HG03196 (cell line): Measurements from ENCODE around the gene CRY2.
A peak's percentile ranks its signal among the peaks of the same experiment; 100 is the strongest.
"Not testable (repeated sequence)": the region's sequence is repeated elsewhere in the genome, so short reads cannot be mapped to it uniquely, and the experiment has no call there.

Experiments
- ATAC-seq: cut with Tn5 transposase; IDR thresholded peaks from one replicate; pipeline ENCODE4 v1.9.1; 2021; ENCODE audit not compliant: unreplicated experiment

Gene CRY2

DNA sequence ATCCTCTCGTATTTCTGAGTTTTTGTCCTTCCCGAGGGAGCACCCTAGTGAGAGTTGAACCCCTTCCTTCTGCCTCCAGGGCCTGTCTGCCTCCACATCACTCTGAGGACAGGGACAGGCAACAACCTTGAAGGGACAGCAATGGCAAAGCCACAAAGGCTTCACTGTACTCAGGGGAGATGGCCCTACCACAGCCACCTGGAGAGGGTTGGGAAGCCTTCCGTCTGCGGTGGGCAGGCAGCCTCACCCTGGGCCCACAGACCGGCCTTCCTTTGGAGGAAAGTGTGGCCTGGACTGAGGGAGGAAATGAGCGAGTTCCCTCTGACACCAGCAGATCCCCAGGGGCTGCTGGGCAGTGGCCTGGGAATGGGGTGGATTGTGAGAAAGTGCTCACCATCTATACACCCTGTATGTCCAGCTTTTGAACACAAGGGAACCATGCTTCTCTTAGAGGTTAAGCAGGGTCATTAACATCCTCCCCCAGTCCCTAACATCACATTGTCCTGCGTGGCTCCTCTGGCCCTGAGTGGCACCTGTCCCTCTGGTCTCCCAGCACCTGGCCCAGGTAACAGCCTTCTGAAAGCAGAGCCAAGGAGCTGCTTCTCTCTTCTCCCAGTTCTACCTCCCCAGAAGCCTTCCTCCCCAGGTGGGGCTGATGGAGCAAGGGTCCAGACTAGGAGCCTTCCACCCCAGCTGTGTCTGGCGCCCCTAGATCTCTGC lies 35.5 kb upstream of the CRY2 start:
- ATAC-seq = no peak

DNA sequence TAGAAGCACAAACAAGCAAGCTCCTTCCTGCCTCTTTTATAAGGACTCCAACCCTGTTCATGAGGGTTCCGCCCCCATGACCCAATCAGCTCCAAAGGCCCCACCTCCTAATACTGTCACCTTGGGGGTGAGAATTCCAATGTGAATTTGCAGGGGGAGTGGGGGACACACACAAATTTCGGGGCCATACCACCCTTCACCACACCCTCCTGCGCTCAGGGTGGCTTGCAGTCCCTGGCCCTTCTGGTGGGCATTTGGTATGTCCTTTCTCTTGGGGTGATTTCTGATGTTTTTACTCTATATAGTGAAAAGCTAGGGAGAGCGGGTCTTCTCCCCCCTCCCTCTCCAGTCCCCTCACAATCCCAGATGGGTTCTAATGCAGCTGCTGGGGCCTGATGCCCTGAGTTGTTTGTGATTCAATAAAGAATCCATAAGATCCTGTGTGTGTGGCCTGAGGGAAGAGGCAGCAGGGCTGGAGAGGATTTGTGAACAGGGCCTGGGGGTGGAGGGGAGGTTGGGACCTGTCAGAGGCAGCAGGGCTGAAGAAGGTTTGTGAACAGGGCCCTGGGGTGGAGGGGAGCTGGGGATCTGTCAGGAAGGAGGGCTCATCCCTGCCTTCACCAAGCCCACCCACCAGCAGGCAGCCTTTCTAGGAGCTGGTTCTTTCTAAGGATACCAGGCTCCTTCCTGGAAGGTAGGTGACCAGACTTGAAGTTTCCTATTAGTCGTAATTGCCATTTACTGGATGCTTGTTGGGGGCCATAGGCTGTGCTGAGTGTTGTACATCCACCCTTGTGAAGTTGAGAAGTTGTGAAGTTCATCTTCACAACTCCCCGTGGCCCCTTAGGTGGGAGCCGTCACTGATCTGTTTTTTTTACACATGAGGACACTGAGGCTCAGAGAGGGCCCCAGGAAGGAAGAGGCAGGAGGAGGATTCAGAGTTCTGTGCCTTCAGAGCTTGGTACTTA lies 34.4 kb upstream of the CRY2 start:
- no peak for ATAC-seq

DNA sequence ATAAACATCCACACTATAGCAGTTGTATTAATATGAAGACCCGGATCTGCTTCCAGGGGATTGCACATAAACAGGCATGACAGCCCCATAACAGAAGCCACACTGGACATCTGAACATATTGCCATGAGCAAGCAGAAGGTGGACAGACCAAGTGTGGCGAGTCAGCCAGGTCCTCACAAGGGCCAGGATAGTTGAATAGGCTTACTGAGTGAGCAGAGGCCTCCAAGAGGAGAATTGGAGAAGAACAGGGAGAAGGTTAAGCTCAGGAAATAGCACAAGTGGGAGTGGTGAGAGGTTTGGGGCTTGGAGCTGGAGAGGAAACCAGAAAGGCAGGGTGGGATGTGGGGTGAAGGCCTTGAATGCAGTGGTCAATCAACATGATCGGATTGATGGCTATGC lies 31.5 kb upstream of the CRY2 start:
- no peak for ATAC-seq

DNA sequence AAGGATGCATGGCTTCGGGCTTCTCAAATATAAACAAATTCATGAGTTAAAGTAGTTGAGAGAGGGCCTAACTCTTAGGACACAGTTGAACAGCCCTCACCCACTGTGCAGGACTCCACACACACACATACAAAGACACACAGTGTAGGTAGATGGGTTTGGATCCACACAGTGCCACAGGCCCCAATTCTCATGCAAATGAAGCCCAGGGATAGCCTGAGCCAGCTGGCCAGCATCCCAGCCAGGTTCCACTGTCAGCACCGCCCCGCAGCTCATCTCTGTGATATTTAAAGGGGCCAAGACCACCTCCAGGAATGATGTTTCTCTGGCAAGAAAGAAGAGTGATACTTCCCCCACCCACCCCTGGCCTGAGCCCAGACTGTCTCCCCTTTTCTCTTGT lies 30.7 kb upstream of the CRY2 start:
- no peak for ATAC-seq

DNA sequence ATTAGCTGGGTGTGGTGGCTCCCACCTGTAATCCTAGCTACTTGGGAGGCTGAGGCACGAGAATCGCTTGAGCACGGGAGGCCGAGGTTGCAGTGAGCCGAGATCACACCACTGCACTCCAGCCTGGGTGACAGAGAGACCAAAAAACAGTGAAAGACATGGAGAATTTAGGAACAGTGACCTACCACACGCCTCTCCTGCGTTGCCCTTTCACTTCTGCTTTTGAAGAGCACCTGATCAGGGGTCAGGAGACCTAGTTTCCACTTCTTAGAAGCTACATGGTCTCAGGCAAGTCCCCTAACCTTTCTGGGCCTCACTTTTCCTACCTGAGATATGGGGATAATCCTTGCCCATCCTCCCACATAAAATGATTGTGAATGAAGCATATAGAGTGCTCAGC lies 30.1 kb upstream of the CRY2 start:
- ATAC-seq = peak; percentile 59

DNA sequence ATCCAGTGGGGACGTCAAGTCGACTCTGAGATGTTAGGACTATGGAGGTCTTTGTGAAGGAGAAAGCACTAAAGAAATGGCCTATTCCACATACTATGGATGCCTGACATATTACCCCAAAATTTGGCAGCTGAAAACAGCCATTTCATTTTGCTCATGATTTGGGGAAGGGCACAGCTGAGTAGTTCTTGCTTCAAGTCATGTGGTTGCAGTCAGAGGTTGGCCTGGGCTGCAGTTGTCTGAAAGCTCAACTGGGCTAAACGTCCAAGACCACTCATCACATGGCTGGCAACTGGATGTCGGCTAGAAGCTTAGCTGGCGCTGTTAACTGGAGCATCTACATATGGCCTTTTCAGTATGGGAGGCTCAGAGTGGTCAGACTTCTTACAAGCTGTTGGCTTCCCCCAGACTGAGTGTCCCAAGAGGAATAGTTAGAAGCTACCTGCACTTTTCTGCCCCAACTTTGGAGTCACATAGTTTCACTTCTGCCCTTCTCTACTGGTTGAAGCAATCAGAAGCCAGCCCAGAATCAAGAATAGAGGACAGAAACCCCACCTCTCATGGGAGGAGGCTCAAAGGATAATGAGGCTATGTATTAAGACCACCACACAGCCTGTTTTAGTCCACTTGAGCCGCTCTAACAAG lies 28.2 kb upstream of the CRY2 start:
- no peak for ATAC-seq

DNA sequence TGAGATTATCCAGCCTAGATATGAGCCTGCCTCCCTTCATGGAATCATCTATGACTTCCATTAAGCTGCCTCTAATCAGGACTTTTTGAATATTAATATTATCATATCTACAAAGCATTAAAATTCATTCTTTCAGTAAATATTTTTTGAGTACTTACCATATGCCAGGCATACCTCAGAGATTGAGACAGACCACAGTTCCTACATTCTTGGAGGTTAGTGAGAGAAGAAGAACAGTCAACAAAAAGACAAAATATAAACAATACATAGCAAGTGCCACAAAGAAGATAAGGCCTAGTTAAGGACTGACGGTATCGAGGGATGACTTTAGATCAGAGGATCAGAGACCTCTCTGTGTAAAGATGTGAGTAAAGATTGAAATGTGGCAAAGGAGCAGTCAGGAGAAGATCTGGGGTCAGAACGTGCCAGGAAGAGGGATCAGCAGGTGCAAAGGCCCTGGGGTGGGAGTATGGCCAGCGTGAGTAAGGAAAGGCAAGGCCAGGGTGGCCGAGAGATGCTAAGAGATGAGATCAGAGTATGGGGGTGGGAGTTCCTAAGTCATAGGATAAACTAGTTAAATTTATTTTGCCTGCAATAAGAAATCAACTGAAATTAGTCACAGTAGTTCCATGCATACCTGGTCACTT lies 26.9 kb upstream of the CRY2 start:
- no peak for ATAC-seq

DNA sequence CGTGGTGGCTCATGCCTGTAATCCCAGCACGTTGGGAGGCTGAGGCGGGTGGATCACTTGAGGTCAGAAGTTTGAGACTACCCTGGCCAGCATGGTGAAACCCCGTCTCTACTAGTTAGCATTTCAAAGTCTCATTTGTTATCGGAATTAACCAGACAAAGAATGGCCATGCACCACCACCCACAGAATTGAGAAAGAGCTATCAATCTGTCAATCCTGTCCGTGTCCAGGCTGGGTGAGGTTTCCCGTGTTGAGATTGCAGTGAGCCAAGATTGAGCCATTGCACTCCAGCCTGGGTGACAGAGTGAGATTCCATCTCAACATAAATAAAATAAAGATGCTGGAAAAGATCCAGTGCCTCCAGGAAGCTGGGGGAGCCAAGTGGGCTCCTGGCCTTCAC lies 20.8 kb upstream of the CRY2 start:
- not testable (repeated sequence) for ATAC-seq

DNA sequence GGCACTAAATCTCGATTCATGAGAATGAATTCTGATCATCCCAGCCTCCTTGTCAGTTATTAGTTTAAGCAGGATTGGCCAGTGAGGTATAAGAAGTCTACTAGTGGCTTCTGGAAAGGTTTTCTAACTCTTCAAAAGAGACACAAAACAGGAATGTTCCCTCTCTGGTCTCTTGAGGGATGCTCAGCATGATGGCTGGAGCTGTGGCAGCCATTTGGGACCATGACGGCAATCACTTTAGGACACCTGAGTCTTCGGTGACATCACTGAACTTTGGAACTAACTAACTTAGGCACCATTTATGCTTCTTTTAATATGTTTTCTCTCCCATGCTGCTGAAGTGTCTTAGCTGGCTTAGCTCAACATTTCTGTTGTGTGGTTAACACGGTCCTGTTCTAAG lies 20.2 kb upstream of the CRY2 start:
- no peak for ATAC-seq

DNA sequence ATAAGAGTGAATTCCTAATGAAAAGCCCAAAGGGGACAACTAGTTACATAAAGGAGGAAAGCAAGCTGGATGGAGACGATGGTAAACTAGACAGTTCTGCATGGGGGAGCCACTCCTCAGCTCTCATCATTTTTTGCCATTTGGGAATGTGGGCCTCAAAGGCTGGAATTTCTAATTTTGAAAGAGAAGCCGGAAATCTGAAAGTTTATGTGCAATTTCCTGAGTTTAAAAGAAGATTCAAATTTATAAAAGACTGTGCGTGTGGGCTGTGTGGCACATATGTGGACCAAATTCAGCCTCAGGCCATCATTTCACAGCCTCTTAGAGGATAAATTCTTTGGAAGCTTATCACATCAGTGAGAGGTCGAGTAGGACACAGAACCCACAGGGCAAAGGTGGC lies 18.3 kb upstream of the CRY2 start:
- no peak for ATAC-seq

DNA sequence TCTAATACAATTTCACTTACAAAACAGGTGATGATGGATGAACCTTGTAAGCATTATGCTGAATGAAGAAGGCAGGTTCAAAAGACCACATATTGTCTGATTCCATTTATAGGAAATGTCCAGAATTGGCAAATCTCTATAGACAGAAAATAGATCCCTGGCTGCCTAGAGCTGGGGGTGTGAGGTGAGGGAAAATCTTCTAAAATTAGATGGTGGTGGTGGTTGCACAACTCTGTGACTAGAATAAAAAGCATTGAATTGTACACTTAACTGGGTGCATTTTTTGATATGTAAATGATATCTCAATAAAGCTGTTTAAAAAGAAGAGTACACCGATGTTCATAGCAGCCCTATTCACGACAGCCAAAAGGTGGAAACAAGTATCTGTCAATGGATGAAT lies 16.7 kb upstream of the CRY2 start:
- no peak for ATAC-seq

DNA sequence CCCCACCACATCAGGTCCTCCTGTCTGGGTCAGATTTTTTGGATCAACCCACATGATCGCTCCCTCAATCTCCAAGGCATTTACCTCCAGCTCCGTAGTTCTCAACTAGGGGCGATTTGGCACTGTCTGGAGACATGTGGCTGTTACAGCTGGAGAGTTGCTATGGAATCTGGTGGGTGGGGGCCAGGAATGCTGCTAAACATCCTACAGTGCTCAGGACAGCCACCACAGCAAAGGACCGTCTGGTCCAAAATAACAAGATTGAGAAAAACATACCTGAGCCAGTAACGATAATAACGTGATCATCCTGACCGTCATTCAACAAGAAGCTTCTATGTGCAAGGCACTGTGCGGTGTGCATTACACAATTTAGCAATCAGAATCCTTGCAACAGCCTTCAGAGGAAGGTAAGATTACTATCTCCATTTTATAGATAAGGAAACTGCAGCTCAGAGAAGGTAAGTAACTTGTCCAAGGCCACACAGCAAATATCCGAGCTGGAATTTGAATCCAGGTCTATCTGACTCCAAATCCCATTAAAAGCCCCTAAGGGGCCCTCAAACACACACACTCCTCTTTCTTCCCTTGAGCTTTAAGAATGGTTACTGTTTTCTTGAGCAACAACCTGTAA lies 14.3 kb upstream of the CRY2 start:
- ATAC-seq = no peak

DNA sequence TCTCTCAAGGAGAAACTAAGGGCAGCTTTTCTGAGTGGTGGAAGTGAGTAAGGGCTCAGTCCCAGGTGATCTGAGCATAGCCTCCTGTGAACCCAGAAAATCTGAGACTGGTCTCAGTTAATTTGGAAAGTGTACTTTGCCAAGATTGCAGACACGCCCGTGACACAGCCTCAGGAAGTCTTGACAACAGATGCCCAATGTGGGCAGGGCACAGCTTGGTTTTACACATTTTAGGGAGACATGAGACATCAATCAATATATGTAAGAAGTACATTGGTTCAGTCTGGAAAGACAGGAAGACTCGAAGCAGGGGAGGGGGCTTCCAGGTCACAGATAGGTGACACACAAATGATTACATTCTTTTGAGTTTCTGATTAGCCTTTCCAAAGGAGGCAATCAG lies 13.5 kb upstream of the CRY2 start:
- ATAC-seq = no peak

DNA sequence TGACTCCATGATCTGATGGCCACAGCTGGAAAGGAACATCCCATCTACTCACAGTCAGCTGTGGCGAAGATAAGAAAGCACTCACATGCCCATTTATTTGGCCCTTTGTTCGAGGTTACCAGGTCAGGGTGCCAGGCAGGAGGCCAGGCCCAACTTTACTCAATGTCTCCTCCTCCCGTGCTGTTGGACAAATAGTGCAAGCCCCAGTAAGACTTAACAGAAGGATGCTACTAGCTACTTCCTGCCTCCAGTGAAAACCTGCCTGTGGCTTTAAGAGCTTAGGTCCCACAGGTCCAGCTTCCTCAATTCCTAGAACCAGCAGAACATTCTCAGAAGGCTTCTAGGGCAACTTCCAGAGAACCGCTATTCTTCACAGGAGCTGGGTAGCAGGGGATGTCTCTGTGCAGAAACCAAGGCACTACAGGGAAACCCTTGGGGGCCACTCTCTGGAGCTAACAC lies 12.9 kb upstream of the CRY2 start:
- ATAC-seq = no peak

DNA sequence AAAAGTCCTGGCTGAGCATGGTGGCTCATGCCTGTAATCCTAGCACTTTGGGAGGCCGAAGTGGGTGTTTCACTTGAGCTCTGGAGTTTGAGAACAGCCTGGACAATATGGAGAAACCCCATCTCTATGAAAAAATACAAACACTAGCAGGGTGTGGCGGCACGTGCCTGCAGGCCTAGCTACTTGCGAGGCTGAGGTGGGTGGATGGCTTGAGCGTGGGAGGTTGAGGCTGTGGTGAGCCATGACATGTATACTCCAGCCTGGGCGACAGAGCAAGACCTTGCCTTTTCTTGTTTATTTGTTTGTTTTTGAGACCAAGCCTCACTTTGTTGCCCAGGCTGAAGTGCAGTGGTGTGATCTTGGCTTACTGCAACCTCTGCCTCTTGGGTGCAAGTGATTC lies 8.1 kb upstream of the CRY2 start:
- ATAC-seq = no peak

DNA sequence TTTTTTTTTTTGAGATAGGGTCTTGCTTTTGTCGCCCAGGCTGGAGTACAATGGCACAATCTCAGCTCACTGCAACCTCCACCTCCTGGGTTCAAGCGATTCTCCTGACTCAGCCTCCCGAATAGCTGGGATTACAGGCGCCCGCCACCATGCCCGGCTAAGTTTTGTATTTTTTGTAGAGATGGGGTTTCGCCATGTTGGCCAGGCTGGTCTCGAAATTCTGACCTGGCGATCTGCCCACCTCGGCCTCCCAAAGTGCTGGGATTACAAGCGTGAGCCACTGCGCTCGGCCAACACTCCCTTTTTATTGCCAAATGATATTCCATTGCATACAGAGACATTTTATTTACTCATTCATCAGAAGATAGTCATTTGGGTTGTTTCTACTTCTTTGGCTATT lies 7.0 kb upstream of the CRY2 start:
- not testable (repeated sequence) for ATAC-seq

DNA sequence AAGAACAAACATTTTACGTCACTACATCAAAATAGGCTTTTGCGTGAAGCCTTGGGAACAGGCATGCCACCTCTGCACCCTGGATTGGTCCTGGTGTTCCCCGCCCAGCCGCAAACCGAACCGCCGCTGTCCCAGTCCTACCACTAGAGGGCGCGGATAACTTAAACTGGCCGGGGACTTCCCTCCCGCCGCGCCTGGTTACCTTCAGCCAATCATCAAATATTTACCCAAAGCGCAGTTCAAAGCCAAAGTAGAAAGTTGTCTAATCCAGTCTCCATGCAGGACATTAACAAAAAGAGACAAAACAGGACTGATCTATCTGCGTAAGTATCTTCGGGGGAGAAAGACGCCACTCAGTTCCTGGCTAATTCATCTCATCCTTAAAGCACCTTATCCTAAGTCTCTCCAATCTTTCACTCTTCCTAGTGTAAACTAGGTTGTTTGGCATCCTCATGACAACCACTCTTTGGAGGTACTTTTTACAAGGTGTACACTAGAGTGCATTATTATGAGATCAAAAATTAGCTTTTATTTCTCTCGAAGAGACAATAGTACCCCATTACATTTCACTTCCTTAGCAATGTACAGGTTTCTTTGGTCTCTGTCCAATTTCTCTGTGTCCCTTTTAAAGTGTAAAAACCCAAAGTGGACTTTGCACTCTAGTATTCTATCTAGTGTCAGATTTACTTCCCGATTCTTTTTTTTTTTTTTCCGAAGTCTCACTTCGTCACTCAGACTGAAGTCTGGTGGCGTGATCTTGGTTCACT lies 3.9 kb upstream of the CRY2 start:
- ATAC-seq = peak; percentile 30

DNA sequence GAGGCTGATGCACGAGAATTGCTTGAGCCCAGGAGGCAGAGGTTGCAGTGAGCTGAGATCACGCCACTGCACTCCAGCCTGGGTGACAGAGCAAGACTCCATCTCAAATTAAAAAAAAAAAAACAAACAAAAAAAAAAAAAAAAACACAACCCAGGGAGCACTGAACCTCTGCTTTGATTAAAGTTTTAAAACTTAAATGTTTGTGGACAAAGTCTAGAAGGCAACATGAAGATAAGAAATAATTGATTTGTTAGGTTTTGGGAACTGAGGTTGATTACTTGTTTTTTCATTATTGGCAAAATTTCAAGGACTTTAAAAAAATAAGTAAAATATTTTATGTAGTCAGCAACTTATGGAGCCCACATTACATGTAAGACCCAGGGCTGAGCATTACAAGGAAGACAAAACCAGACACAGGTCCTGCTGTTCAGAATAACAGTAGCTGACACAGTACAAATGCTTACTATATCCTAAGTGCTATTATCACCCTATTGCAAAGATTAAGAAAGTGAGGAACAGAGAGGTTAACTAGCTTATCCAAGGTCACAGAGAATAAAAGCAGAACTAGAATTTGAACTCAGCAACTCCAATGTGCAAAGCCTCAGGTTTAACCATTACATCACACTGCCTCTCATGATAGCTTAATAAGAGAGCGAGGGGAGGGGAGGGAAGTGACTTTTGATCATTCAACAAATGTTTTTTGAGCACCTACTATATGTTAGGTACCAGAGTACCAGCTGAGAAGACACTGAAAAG lies 2.3 kb upstream of the CRY2 start:
- ATAC-seq = no peak

DNA sequence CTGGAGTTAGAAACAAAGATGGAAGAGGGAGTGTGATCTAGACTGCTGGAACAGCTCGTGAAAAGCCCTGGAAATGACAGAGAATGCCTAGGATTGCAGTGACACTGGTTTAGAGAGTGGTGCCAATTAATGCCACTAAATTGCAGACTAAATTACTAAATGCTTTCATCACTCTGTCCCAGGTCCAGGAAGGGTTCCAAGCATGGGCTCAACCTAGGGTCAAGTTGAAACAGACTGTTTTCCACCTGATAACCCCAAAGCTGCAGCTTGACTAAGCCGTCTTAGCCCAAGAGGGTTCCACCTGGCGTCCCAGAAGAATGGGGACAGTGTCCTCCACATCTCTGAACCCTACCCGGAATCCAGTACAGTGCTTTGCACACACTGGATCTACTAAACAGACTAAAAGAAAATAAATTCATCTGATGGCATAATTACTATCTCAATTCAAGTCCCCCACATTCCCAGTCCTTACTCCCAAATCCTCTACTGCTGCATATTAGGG lies 1.1 kb upstream of the CRY2 start:
- no peak for ATAC-seq
